Mucosa of stomach (tissue), 1 donor: Measurements from ENCODE around the gene SCN10A.

Experiments
- H3K27me3 ChIP-seq: one replicate; pipeline ENCODE4 v1.7.0; 2013; ENCODE audit warnings: mild to moderate bottlenecking, low read length; ENCODE audit not compliant: control insufficient read depth, insufficient read depth
- H3K36me3 ChIP-seq: one replicate; pipeline ENCODE4 v1.7.0; 2013; ENCODE audit warnings: low read length; ENCODE audit not compliant: control insufficient read depth, insufficient read depth
- H3K4me1 ChIP-seq: one replicate; pipeline ENCODE4 v1.7.0; 2013; ENCODE audit warnings: mild to moderate bottlenecking, low read length; ENCODE audit not compliant: control insufficient read depth, insufficient read depth
- H3K4me3 ChIP-seq: one replicate; pipeline ENCODE4 v1.7.0; 2013; ENCODE audit warnings: low read length
- H3K9ac ChIP-seq: one replicate; pipeline ENCODE4 v1.7.0; 2013; ENCODE audit warnings: mild to moderate bottlenecking, low read length, moderate library complexity
- H3K9me3 ChIP-seq: one replicate; pipeline ENCODE4 v1.7.0; 2013; ENCODE audit warnings: mild to moderate bottlenecking, low read length, moderate library complexity; ENCODE audit not compliant: control insufficient read depth
- donor health status: Pancreatic carcinoma.

The SCN10A gene

GRCh38 chr3:38758557-38758956, 57.5 kb downstream of the SCN10A start:
- H3K4me1 ChIP-seq: no peaks in the 10 kb centered on the region
- no peaks in the 10 kb centered on the region for H3K36me3 ChIP-seq
- H3K9me3 ChIP-seq: no peaks in the 10 kb centered on the region
- H3K4me3 ChIP-seq: no peak overlapping the region
- no peak overlapping the region for H3K9ac ChIP-seq
- no peaks in the 10 kb centered on the region for H3K27me3 ChIP-seq

- Histone ChIP-seq H3K4me3 (no peak overlapping the region), H3K36me3 (no peaks in the 10 kb centered on the region), H3K9me3 (no peaks in the 10 kb centered on the region), H3K27me3 (no peaks in the 10 kb centered on the region), H3K4me1 (no peaks in the 10 kb centered on the region), H3K9ac (no peak overlapping the region)
These were observed 58.3 kb downstream of the SCN10A start for GRCh38 chr3:38757721-38758120.

- no peaks in the 10 kb centered on the region for H3K27me3 ChIP-seq
- no peak overlapping the region for H3K4me3 ChIP-seq
- no peaks in the 10 kb centered on the region for H3K9me3 ChIP-seq
- no peaks in the 10 kb centered on the region for H3K36me3 ChIP-seq
- H3K9ac ChIP-seq: no peak overlapping the region
- no peaks in the 10 kb centered on the region for H3K4me1 ChIP-seq
These were observed 59.1 kb downstream of the SCN10A start for GRCh38 chr3:38756892-38757291.

GRCh38 chr3:38755130-38755529, 60.9 kb downstream of the SCN10A start:
- Histone ChIP-seq H3K36me3 (no peaks in the 10 kb centered on the region), H3K9me3 (no peaks in the 10 kb centered on the region), H3K4me3 (no peak overlapping the region), H3K9ac (no peak overlapping the region), H3K4me1 (no peaks in the 10 kb centered on the region), H3K27me3 (no peaks in the 10 kb centered on the region)

GRCh38 chr3:38746641-38747040, 69.4 kb downstream of the SCN10A start:
- Histone ChIP-seq H3K9ac (no peak overlapping the region), H3K9me3 (no peaks in the 10 kb centered on the region), H3K4me1 (no peaks in the 10 kb centered on the region), H3K27me3 (no peaks in the 10 kb centered on the region), H3K36me3 (no peaks in the 10 kb centered on the region), H3K4me3 (no peak overlapping the region)

GRCh38 chr3:38743043-38743442, 73.0 kb downstream of the SCN10A start:
- Histone ChIP-seq H3K27me3 (no peaks in the 10 kb centered on the region), H3K4me3 (no peak overlapping the region), H3K9ac (no peak overlapping the region), H3K36me3 (no peaks in the 10 kb centered on the region), H3K9me3 (no peaks in the 10 kb centered on the region), H3K4me1 (no peaks in the 10 kb centered on the region)

GRCh38 chr3:38742550-38742949, 73.5 kb downstream of the SCN10A start:
- no peak overlapping the region for H3K4me3 ChIP-seq
- H3K9me3 ChIP-seq: no peaks in the 10 kb centered on the region
- H3K36me3 ChIP-seq: no peaks in the 10 kb centered on the region
- H3K27me3 ChIP-seq: no peaks in the 10 kb centered on the region
- no peaks in the 10 kb centered on the region for H3K4me1 ChIP-seq
- no peak overlapping the region for H3K9ac ChIP-seq

- no peaks in the 10 kb centered on the region for H3K27me3 ChIP-seq
- no peak overlapping the region for H3K9ac ChIP-seq
- H3K4me3 ChIP-seq: no peak overlapping the region
- no peaks in the 10 kb centered on the region for H3K36me3 ChIP-seq
- no peaks in the 10 kb centered on the region for H3K9me3 ChIP-seq
- H3K4me1 ChIP-seq: no peaks in the 10 kb centered on the region
These were observed 75.5 kb downstream of the SCN10A start for GRCh38 chr3:38740537-38740936.

- H3K4me1 ChIP-seq: no peaks in the 10 kb centered on the region
- no peak overlapping the region for H3K9ac ChIP-seq
- no peaks in the 10 kb centered on the region for H3K9me3 ChIP-seq
- H3K27me3 ChIP-seq: no peaks in the 10 kb centered on the region
- H3K4me3 ChIP-seq: no peak overlapping the region
- no peaks in the 10 kb centered on the region for H3K36me3 ChIP-seq
These were observed 76.1 kb downstream of the SCN10A start for GRCh38 chr3:38739931-38740330.

- no peak overlapping the region for H3K9ac ChIP-seq
- no peaks in the 10 kb centered on the region for H3K9me3 ChIP-seq
- H3K27me3 ChIP-seq: no peaks in the 10 kb centered on the region
- no peaks in the 10 kb centered on the region for H3K36me3 ChIP-seq
- no peak overlapping the region for H3K4me3 ChIP-seq
- no peaks in the 10 kb centered on the region for H3K4me1 ChIP-seq
These were observed 76.7 kb downstream of the SCN10A start for GRCh38 chr3:38739396-38739689.

GRCh38 chr3:38738630-38739395, 77.2 kb downstream of the SCN10A start:
- no peaks in the 10 kb centered on the region for H3K9me3 ChIP-seq

GRCh38 chr3:38731522-38731921, 84.5 kb downstream of the SCN10A start:
- no peak overlapping the region for H3K9ac ChIP-seq
- no peaks in the 10 kb centered on the region for H3K36me3 ChIP-seq
- no peak overlapping the region for H3K4me3 ChIP-seq
- H3K9me3 ChIP-seq: no peaks in the 10 kb centered on the region
- no peaks in the 10 kb centered on the region for H3K27me3 ChIP-seq
- no peaks in the 10 kb centered on the region for H3K4me1 ChIP-seq

More at GRCh38 chr3:38738630-38739395, 77.2 kb downstream of the SCN10A start:
- H3K4me1 ChIP-seq: no peaks in the 10 kb centered on the region
- H3K27me3 ChIP-seq: no peaks in the 10 kb centered on the region
- H3K9ac ChIP-seq: no peak overlapping the region
- no peak overlapping the region for H3K4me3 ChIP-seq
- no peaks in the 10 kb centered on the region for H3K36me3 ChIP-seq

GRCh38 chr3:38730281-38730680, 85.7 kb downstream of the SCN10A start:
- Histone ChIP-seq H3K9ac (no peak overlapping the region), H3K36me3 (no peaks in the 10 kb centered on the region), H3K27me3 (no peaks in the 10 kb centered on the region)

More at GRCh38 chr3:38730281-38730680, 85.7 kb downstream of the SCN10A start:
- H3K9me3 ChIP-seq: no peaks in the 10 kb centered on the region
- no peaks in the 10 kb centered on the region for H3K4me1 ChIP-seq
- H3K4me3 ChIP-seq: no peak overlapping the region
